22Rv1 (cell line): Measurements from ENCODE around the gene PSORS1C2.

Experiments used
- ZFX ChIP-seq: fragments of 450-650 bp; IDR thresholded peaks from 2 replicates; pipeline ENCODE4 v1.6.1; 2017; ENCODE audit warnings: antibody characterized with exemption, borderline replicate concordance
- TF ChIP-seq, protein P1 (sequence below): fragments of 450-650 bp; IDR thresholded peaks from 2 replicates; pipeline ENCODE4 v1.5.1; 2017; ENCODE audit warnings: mild to moderate bottlenecking

- TF ChIP-seq, protein P1, sequence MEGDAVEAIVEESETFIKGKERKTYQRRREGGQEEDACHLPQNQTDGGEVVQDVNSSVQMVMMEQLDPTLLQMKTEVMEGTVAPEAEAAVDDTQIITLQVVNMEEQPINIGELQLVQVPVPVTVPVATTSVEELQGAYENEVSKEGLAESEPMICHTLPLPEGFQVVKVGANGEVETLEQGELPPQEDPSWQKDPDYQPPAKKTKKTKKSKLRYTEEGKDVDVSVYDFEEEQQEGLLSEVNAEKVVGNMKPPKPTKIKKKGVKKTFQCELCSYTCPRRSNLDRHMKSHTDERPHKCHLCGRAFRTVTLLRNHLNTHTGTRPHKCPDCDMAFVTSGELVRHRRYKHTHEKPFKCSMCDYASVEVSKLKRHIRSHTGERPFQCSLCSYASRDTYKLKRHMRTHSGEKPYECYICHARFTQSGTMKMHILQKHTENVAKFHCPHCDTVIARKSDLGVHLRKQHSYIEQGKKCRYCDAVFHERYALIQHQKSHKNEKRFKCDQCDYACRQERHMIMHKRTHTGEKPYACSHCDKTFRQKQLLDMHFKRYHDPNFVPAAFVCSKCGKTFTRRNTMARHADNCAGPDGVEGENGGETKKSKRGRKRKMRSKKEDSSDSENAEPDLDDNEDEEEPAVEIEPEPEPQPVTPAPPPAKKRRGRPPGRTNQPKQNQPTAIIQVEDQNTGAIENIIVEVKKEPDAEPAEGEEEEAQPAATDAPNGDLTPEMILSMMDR = no peak
- no peak for TF ChIP-seq ZFX
Observed at GRCh38 chr6:31162463-31163165, 23.7 kb upstream of the PSORS1C2 start.
